WERI-Rb-1 (cell line): ENCODE measurements around the gene FER1L5.

ENCODE experiments used
- DNase-seq: peaks from one replicate; pipeline ENCODE4 v3.0.0-alpha.2; 2020
- H3K27ac ChIP-seq: fragments of 250-450 bp; sonication (Bioruptor Pico); 2 replicates; pipeline ENCODE4 v1.5.1; 2020; ENCODE audit warnings: mild to moderate bottlenecking, moderate library complexity
- H3K27me3 ChIP-seq: fragments of 250-450 bp; sonication (Bioruptor Pico); 2 replicates; pipeline ENCODE4 v1.5.1; 2021; ENCODE audit warnings: mild to moderate bottlenecking, low read depth, moderate library complexity; ENCODE audit not compliant: insufficient read depth, severe bottlenecking
- H3K36me3 ChIP-seq: fragments of 250-450 bp; sonication (Bioruptor Pico); 2 replicates; pipeline ENCODE4 v1.5.1; 2020; ENCODE audit warnings: mild to moderate bottlenecking, moderate library complexity
- H3K4me3 ChIP-seq: 2 replicates; pipeline ENCODE4 v1.5.1; 2011; ENCODE audit warnings: low read depth, mild to moderate bottlenecking, control low read depth, low read length
- H3K9me3 ChIP-seq: fragments of 250-450 bp; sonication (Bioruptor Pico); 2 replicates; pipeline ENCODE4 v1.5.1; 2021; ENCODE audit warnings: mild to moderate bottlenecking, moderate library complexity; ENCODE audit not compliant: severe bottlenecking
- CTCF ChIP-seq: IDR thresholded peaks from 2 replicates; pipeline ENCODE4 v1.5.1; 2011; ENCODE audit warnings: low read depth, mild to moderate bottlenecking, control low read depth, inconsistent platforms, low read length

Gene FER1L5

GRCh38 chr2:96739076-96739632, 96.6 kb downstream of the FER1L5 start:
- peak overlapping the region; percentile 70 for H3K27ac ChIP-seq
- peaks cover 22% of the 10 kb centered on the region for H3K36me3 ChIP-seq
- H3K9me3 ChIP-seq = no peaks in the 10 kb centered on the region
- DNase-seq = no peak
- TF ChIP-seq CTCF = no peak
- H3K27me3 ChIP-seq = no peaks in the 10 kb centered on the region
- H3K4me3 ChIP-seq = peak overlapping the region; percentile 78

GRCh38 chr2:96739633-96740428, 97.3 kb downstream of the FER1L5 start, which contains the start of gene LMAN2L:
TSS of gene LMAN2L (minus strand) at chr2:96740064. CDS start at chr2:96740040, 24 bp downstream.
- H3K36me3 ChIP-seq = peaks cover 15% of the 10 kb centered on the region
- H3K9me3 ChIP-seq = no peaks in the 10 kb centered on the region
- peak within 1 kb of the TSS; percentile 70 for H3K27ac ChIP-seq
- no peaks in the 10 kb centered on the region for H3K27me3 ChIP-seq
- peak within 1 kb of the TSS; percentile 78 for H3K4me3 ChIP-seq
- TF ChIP-seq CTCF = 0 out of 2 replicates have a peak, but pooled peaks have one; percentile 13
- peak; percentile 98 for DNase-seq

- no peak overlapping the region for H3K4me3 ChIP-seq
- no peaks in the 10 kb centered on the region for H3K36me3 ChIP-seq
- no peaks in the 10 kb centered on the region for H3K9me3 ChIP-seq
- H3K27me3 ChIP-seq = no peaks in the 10 kb centered on the region
- DNase-seq = no peak
- TF ChIP-seq CTCF = no peak
- no peak overlapping the region for H3K27ac ChIP-seq
Observed at GRCh38 chr2:96747061-96747617, 104.6 kb downstream of the FER1L5 start.

- Histone ChIP-seq H3K36me3 (no peaks in the 10 kb centered on the region), H3K27me3 (no peaks in the 10 kb centered on the region), H3K27ac (no peak overlapping the region), H3K9me3 (no peaks in the 10 kb centered on the region), H3K4me3 (no peak overlapping the region)
- no peak for TF ChIP-seq CTCF
- no peak for DNase-seq
Observed at GRCh38 chr2:96751800-96752199, 109.2 kb downstream of the FER1L5 start.

GRCh38 chr2:96753661-96754282, 111.2 kb downstream of the FER1L5 start:
- TF ChIP-seq CTCF = no peak
- no peaks in the 10 kb centered on the region for H3K9me3 ChIP-seq
- no peak overlapping the region for H3K4me3 ChIP-seq
- H3K27me3 ChIP-seq = no peaks in the 10 kb centered on the region
- no peak overlapping the region for H3K27ac ChIP-seq
- no peaks in the 10 kb centered on the region for H3K36me3 ChIP-seq
- no peak for DNase-seq
